Measurements from ENCODE around the gene JCAD.
A peak's percentile ranks its signal among the peaks of the same experiment; 100 is the strongest.
"Not testable (repeated sequence)": the region's sequence is repeated elsewhere in the genome, so short reads cannot be mapped to it uniquely, and the experiment has no call there.

The JCAD gene

DNA sequence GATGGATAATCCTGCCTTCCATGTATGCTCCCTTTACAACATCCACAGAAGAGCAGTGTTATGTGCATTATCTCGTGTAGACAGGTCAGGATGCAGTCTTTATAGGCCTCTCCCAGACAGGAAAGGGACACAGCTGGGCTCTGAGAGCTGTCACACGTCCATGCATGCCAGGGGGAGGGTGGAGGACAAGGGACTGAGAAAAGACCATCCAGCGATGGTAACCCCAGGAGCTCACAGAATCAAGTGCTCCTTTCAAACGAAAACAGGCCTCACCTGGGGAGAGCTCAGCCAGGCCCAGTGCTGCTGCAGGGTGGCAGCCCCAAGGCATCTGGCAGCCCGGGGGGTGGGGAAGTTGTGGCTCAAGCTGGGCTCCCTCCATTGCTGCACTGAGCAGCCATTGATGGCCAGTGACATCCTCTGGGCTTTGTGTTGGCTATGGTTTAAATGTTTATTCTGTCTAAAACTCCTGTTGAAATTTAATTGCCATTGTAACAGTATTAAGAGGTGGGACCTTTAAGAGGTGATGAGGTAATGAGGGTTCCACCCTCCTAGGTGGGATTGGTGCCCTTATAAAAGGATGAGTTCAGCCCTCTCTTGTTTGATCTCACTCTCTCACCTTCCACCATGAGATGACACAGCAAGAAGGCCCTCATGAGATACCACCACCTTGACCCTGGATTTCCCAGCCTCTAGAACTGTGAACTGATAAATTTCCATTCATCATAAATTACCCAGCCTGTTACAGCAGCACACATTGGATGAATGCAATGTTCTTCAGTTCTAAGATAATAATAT lies 15.7 kb downstream of the JCAD start:
- no peak for DNase-seq

GRCh38 chr10:30042820-30043219 lies 16.6 kb downstream of the JCAD start:
- no peak for DNase-seq

DNA sequence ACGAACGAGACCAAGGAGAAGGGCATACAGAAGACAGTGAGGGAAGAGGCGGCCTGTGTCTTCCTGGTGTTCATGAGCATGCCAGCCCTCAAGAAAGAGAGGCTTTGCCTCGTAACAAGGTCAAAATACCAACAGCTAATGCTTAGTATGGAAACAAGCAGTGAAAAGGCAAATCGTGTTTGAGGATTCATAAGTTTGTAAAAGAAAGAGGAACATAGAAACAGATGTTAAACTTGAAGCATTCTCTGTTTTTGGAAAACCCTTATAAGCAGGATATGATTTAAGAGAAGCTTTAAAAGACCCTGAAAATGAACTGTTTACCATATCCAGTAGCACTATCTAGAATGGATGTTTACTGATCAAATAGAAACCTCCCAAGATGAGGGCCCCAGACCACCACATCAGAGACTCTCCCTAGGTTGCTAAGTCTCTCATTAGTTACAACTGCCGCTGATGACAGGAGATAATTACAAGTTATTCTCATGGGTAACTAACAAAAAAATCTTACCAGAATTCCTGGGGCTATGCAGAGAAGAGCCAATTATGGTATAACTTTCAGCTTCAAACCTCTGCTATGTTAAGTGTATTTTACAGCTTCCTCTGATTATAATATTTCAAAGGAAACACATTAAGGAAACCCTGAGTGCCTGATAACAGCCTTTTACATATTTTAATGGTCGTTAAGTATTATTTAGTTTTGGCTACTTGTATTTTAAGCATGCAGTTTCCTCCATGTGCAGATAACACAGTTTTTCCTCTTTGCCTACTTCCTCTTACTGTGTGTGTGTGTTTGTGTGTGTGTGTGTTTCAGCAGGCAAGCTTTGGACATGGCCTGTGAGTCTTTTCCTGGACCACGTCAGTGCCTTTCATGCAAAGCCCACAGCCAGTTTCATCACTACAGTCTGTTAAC lies 17.9 kb downstream of the JCAD start:
- peak; percentile 24 for DNase-seq

- DNase-seq, result no peak
These were observed 18.8 kb downstream of the JCAD start for GRCh38 chr10:30040597-30040996.

DNA sequence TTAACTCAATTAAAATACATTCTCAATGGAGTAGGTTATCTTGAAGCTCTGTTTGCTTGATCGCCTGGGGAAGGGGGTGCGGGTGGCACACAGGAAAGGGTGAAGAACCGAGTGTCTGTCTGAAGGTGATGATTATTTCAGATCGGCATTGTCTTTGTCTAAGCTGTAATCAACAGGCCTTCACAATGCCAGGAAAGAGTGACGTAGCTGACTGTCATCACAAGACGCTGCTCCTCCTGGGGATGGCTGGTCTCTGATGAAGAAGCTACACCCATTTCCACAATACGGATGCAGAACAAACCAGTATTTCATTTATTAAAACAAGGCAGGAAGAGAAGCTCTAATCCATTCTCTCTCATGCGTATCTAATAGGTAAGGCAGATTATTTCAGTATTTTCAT lies 19.4 kb downstream of the JCAD start:
- no peak for DNase-seq

DNA sequence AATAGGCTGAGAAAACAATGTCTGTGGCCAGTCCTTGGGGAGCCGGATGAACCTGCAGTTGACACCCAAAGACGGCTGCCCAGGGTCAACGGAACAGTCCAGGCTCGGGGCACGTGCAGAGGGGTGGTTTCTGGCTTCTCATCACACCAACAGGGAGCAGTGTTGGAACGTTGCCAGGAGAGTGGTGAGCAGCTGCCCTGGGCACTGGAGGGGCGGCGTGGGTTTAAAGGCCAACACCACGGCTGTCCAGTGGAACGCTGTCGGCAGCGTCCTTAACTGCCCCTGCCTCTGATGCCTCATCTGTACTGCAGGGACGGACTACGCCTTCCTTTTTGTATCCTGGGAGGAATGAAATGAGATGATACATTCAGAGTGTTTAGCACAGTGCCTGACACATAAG lies 19.8 kb downstream of the JCAD start:
- no peak for DNase-seq

- DNase-seq, result no peak
These were observed 20.4 kb downstream of the JCAD start for GRCh38 chr10:30038781-30039536.

DNA sequence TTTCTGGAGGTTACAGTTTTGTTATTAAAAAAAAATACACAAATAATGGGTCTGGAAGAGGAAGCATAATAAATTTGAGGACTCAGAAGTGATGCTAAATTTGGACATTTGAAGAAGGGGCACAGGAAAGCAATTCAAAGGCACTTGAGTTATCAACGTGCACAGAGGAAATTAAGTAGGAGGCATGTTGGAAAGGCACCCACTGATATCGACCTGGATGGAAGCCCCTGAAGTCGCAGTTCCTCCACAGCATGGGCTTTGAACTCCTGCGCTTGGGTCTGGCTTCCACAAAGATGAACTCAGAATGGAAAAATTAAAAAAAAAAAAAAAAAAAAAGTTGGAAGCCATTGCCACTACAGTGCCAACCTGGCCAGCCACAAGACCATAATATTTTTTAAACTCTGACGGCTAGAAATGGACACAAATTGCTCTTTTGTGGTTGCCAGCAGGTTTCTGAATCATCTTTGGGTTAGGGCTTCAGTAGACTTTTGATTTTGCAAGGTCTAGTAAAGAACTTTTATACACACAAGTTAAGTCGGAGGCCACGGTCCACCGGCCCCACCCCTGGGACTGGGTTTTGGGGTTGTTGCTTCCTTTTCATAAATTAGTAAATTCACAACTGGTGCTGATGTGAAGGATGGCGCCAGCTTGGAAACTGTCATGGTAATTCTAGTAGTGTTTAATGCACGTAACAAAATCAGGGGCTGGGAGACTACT lies 21.6 kb downstream of the JCAD start:
- no peak for DNase-seq

DNA sequence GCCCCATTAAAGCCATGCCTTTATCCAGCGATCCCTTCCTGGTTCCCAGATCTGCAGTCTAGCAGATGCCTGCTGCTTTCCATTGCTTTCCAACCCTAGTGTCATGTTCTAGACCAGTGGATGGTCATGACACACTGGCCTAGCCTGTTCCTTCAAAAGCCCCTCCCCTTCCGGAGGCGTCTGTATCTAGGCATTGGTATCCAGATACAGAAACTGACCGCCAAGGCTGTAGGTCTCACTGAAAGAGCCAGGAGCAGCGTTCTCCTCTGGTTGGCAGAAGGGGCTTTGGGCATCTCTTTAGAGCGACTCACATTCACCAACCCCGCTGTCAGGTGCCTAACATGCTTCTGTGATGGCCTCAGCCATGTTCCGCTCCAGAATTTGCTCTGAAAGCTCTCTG lies 22.6 kb downstream of the JCAD start:
- no peak for DNase-seq

DNA sequence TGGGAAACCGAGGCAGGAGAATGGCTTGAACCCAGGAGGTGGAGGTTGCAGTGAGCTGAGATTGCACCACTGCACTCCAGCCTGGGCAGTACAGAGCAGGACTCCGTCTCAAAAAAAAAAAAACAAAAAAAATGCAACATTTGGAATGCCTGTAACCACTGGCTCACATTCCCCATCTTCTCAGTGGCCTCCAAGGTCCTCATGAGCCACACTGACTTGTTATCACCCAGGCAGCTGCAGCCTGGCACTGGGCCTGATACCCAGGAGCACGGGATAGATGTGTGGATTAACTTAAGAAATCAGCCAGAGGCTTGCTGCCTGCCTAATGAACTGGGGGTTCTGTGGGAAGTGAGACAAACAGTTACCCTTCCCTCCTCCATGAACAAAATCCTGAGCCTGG lies 23.0 kb downstream of the JCAD start:
- no peak for DNase-seq

GRCh38 chr10:30034433-30035137 lies 24.8 kb downstream of the JCAD start:
- DNase-seq, result no peak

GRCh38 chr10:30032125-30032524 lies 27.3 kb downstream of the JCAD start:
- no peak for DNase-seq

DNA sequence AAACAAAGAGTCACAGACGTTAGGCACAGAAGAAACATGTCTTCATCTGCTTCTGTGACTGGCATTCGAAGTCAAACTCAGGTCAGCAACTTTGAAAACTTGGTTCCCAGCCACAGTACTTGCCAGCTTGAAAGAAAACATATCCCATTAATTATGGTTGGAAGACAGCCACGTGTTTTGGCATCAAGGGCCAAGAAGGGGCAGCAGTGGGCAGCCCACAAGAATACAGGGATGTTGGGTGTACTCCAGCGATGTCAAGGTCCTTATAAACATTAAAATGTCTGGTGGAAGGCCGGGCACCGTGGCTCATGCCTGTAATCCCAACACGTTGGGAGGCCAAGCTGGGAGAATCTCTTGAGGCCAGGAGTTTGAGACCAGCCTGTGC lies 29.5 kb downstream of the JCAD start:
- DNase-seq, result no peak

DNA sequence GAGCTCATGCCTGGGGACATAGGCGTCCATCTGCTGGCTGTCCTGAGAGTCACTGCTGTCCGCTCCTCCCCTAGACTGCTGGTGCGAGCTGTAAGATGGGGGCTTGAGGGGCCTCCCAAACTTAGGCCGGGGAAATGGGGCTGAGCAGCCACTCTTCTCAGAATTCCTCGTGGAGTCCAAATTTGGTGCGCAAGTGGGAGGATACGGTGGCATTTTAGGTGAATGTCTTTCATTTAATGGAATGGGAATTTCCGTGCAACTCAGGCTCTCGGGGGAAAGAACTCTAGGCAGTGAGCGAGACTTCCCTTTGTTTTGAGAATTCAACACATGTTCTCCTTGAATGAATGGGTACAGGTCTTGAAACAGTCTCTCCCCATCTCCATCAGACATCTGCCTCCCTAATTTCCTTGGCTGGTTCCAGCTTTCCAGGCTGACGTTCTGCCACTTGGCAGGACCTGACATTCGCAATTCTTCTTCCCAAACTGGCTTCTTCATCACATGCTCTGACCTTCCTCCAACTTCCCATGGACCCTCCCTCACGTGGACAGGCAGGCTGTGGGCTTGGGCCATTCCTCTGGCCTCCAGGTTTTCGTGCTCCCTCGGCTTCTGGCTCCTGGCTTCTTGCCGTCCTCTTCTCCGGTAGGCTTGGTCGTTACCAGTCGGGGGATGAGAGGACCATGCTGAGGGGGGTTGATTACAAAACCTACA lies 30.1 kb downstream of the JCAD start:
- DNase-seq, result no peak

- DNase-seq, result no peak
These were observed 30.7 kb downstream of the JCAD start for GRCh38 chr10:30028738-30029030.

GRCh38 chr10:30028006-30028737 lies 31.2 kb downstream of the JCAD start:
- no peak for DNase-seq

- peak; percentile 20 for DNase-seq
These were observed 32.1 kb downstream of the JCAD start for GRCh38 chr10:30027057-30028005.

GRCh38 chr10:30026578-30026977 lies 32.8 kb downstream of the JCAD start:
- no peak for DNase-seq

GRCh38 chr10:30026080-30026479 lies 33.3 kb downstream of the JCAD start:
- no peak for DNase-seq

GRCh38 chr10:30025428-30025827 lies 34.0 kb downstream of the JCAD start:
- DNase-seq, result not testable (repeated sequence)

Data from inflammatory macrophage treated with lipopolysaccharide for 4 hours (primary cell).